HL-60 (cell line): ENCODE data around the gene NTHL1.

ENCODE experiments used
- DNase-seq, 2 experiments: peaks; one replicate each; pipeline ENCODE4 v3.0.0-alpha.2; 2010 to 2020; ENCODE audit warnings: low read depth in 1 of 2, low spot score in 1 of 2
- H3K27ac ChIP-seq: fragments of 250-450 bp; sonication (Bioruptor Pico); replicated peaks from 2 replicates; pipeline ENCODE4 v1.5.1; 2020; ENCODE audit warnings: mild to moderate bottlenecking, moderate library complexity
- H3K27me3 ChIP-seq: fragments of 250-450 bp; sonication (Bioruptor Pico); 2 replicates; pipeline ENCODE4 v1.5.1; 2021; ENCODE audit warnings: mild to moderate bottlenecking, moderate library complexity; ENCODE audit not compliant: insufficient read depth, poor library complexity, severe bottlenecking
- H3K4me3 ChIP-seq: replicated peaks from 2 replicates; pipeline ENCODE4 v1.5.1; 2011; ENCODE audit warnings: mild to moderate bottlenecking, control low read depth, low read length; ENCODE audit not compliant: insufficient read depth
- CTCF ChIP-seq: IDR thresholded peaks from one replicate; pipeline ENCODE4 v1.5.1; 2011; ENCODE audit warnings: low read length, control low read depth, inconsistent platforms; ENCODE audit not compliant: insufficient read depth
- GABPA ChIP-seq: IDR thresholded peaks from 2 replicates; pipeline ENCODE4 v1.6.1; 2012; ENCODE audit warnings: low read depth
- POLR2AphosphoS5 ChIP-seq: IDR thresholded peaks from 2 replicates; pipeline ENCODE4 v1.6.1; 2012; ENCODE audit warnings: low read depth
- REST ChIP-seq: IDR thresholded peaks from 2 replicates; pipeline ENCODE4 v1.6.1; 2012; ENCODE audit warnings: low read depth; ENCODE audit not compliant: insufficient replicate concordance
- SPI1 ChIP-seq: IDR thresholded peaks from 2 replicates; pipeline ENCODE4 v1.6.1; 2012; ENCODE audit warnings: low read depth, mild to moderate bottlenecking, borderline replicate concordance

The NTHL1 gene

GRCh38 chr16:2057438-2057837 lies 9.8 kb upstream of the NTHL1 start:
- Histone ChIP-seq H3K27ac (no peak overlapping the region), H3K4me3 (no peak overlapping the region), H3K27me3 (no peaks in the 10 kb centered on the region)
- DNase-seq, result no peak
- no peak for TF ChIP-seq REST
- TF ChIP-seq SPI1, result no peak
- TF ChIP-seq POLR2AphosphoS5, result no peak
- no peak for TF ChIP-seq GABPA
- TF ChIP-seq CTCF, result no peak

GRCh38 chr16:2056681-2057407 lies 9.2 kb upstream of the NTHL1 start:
- no peaks in the 10 kb centered on the region for H3K27me3 ChIP-seq
- no peak for TF ChIP-seq REST
- no peak for TF ChIP-seq POLR2AphosphoS5
- no peak for TF ChIP-seq SPI1
- TF ChIP-seq CTCF, result no peak
- DNase-seq, result no peak
- H3K27ac ChIP-seq, result no peak overlapping the region
- H3K4me3 ChIP-seq, result no peak overlapping the region

- TF ChIP-seq REST, result no peak
- Histone ChIP-seq H3K27ac (no peak overlapping the region), H3K27me3 (no peaks in the 10 kb centered on the region), H3K4me3 (no peak overlapping the region)
- DNase-seq, result no peak
Observed at GRCh38 chr16:2056077-2056476, 8.4 kb upstream of the NTHL1 start.
